GM19463 (cell line): Measurements from ENCODE around the gene CTSL.
A peak's percentile ranks its signal among the peaks of the same experiment; 100 is the strongest.

Source experiments
- ATAC-seq: cut with Tn5 transposase; IDR thresholded peaks from one replicate; pipeline ENCODE4 v1.9.1; 2021; ENCODE audit warnings: mild to moderate bottlenecking, moderate library complexity; ENCODE audit not compliant: unreplicated experiment

Gene CTSL

GRCh38 chr9:87725900-87726709 is at the start of gene CTSL:
TSS of gene CTSL (plus strand) at chr9:87726119. CDS start at chr9:87727604, 1,485 bp downstream.
- ATAC-seq: peak; percentile 65

- ATAC-seq: no peak
Observed at GRCh38 chr9:87676976-87677775, 48.7 kb upstream of the CTSL start.

DNA sequence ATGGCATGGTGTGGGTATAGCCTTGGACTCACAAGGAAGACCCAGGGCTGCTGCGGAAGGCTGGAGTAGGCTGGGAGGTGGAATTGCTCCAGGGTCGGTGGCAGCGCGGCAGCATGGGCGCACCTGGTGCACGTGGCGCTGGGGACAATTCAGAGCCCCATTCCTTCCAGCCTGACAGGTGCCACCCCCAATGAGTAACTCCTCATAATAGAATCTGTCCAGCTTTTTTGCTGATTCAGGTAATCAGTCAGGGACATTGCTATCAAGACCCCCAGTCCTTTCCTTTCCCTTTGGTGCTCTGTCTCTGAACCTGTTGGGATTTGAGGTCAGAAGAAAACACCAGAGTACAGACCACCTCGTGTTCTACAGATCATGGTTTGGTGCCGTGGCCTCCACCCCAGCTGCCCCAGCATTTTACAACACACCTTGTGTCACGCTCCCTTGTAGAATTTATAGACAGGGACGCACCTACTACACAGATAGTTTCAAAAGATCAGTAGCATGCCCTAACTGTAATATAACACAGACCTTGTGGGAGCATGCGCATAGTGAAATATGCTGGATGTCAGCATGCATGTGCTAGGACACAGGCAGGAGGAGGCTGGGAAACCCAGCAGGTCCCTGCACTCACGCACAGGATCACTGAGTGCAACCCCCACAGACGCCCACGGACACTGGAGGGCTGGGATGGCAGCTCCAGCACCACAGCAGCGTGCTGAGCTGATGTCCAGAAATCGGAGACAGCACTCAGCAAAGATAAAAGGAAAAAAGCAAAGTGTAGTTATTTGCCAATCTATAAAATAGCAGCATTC is 47.9 kb upstream of the CTSL start:
- no peak for ATAC-seq

DNA sequence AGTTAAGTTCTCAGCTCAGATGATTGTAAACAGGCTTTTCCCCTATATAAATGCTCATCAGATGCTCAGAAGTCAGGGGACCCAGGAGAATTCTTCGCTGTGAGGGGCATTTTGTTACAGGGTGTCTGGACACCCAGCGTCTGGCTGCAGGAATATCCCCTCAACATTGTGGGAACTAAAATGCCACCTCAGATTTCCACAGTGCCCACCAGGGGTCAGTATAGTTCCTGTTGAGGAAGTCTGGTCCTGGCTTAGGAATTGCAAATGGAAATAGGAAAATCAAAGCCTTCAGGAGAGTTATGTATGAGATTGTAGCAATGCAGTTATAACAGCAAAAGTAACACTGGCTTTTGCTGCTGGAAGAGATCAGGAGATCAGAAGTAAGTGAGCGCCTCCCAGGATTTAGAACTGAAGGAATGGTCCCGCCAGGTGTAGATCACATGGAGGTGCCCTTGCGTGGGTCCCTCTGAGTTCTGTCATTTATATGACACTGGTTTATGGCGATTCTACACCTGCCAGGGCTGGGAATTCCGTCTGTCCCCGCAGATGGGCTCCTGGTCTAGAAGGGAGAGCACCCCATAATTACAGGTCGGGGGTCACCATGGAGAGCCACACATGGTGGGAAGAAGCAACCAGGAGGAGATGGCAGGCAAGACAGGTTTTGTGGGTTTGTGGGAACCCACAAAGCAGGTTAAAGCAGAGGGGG is 47.1 kb upstream of the CTSL start:
- no peak for ATAC-seq

- no peak for ATAC-seq
Observed at GRCh38 chr9:87681271-87682061, 44.5 kb upstream of the CTSL start.

DNA sequence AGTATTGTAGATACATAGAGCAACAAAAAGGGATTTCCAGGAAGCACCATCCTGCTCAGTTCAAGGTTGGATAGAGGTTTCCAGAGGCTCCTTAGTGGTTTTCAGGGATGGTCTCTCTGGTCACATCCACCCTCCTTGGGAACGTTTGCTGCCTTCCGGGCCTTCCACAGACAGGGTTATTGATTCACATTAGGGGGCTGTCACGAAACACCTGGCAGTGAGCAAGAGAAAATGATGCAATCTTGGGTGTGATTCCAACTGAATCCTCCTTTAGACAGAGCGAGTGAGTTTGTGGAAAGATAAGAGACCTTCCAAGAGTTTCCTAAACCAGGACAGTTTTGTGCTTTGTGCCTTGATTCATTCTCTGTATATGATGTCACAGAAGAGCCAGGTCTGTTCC is 43.8 kb upstream of the CTSL start:
- ATAC-seq: no peak

- ATAC-seq: no peak
Observed at GRCh38 chr9:87682618-87683017, 43.3 kb upstream of the CTSL start.

GRCh38 chr9:87683751-87684626 is 41.9 kb upstream of the CTSL start:
- ATAC-seq: no peak

DNA sequence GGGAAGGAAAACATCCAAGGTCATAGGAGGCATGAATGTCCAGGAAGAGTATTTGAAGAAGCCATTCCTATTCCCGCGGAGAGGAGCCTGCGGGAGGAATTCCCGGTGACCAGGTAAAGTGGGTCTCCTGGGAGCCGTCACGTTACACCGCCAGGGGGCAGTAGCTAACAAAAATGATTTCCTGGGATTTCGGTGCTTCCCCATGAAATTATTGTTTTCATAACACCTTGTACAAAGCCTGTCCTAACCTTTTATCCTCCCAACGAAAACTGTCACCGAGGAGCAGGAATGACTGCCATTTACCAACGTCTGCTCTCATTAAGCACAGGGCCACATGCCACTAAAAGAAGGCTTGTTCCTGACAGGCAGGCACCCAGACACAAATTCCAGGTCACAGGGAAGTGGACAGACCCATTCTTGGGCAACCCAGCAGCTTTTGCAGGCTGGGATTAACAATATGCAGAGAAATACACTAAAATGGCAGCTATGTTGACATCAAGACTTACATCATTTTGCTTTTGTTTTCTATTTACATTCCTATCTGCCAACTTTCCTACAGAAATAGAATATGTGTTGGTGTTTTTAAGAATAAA is 41.2 kb upstream of the CTSL start:
- no peak for ATAC-seq

GRCh38 chr9:87685441-87685840 is 40.5 kb upstream of the CTSL start:
- no peak for ATAC-seq

GRCh38 chr9:87685871-87686519 is 39.9 kb upstream of the CTSL start:
- no peak for ATAC-seq

- no peak for ATAC-seq
Observed at GRCh38 chr9:87686520-87687090, 39.3 kb upstream of the CTSL start.

- no peak for ATAC-seq
Observed at GRCh38 chr9:87687207-87687606, 38.7 kb upstream of the CTSL start.

DNA sequence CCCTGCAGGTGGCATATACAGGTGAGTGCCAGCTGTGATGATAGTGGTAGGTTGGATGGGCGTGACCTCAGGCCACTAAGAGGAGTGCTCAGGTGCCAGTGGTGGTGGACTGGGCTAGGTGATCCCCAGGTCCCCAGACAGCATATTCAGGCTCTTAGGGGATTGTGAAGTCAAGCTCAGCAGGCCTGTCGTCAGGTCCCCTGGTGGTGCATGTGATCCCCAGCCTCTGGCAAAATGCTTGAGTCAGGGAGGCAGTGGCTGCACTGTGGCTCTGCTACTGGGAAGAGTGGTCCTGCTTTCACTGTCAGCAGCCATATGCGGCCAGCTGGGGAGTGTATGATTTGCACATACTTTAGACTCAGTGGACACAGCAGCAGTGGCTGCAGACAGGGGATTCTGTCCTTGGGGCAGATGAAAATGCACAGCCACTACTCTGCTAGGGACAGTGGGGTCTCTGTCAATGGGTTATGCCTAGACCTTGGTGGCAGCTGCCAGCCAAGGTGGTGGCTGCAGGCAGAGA is 31.6 kb upstream of the CTSL start:
- ATAC-seq: no peak

- no peak for ATAC-seq
Observed at GRCh38 chr9:87695523-87695922, 30.4 kb upstream of the CTSL start.

DNA sequence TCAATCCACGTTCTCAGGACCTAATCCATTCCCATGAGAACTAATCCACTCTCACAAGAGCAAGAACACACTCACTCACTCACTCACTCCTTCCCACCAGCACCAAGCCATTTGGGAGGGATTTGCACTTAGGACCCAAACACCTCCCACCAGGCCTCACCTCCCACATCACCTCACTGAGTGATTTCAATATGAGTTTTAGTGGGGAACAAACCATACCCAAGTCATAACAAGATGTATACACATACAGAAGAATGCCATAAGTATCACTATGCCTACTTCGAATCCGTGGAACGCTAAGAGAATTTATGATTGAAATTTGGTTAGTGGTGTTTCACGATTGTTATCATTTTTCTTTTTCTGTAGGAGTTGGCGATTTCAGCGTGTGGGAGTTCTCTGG is 29.3 kb upstream of the CTSL start:
- no peak for ATAC-seq

- no peak for ATAC-seq
Observed at GRCh38 chr9:87698069-87698809, 27.7 kb upstream of the CTSL start.
